OCI-LY1 (cell line): ENCODE measurements around the gene OXT.

Experiments used
- CTCF ChIP-seq: fragments of 200-600 bp; sonication (generic), shearing (Covaris generic); IDR thresholded peaks from 2 replicates; pipeline ENCODE4 v1.5.1; 2017; ENCODE audit warnings: mild to moderate bottlenecking, antibody characterized with exemption, low read length, moderate library complexity, mixed read lengths
- EZH2 ChIP-seq: fragments of 200-600 bp; sonication (generic), shearing (Covaris generic); IDR thresholded peaks from 2 replicates; pipeline ENCODE4 v1.8.0; 2017; ENCODE audit warnings: borderline replicate concordance, mixed run types, mild to moderate bottlenecking, antibody characterized with exemption, low read length, moderate library complexity, mixed read lengths

- no peak for TF ChIP-seq CTCF
- no peak for TF ChIP-seq EZH2
Observed at GRCh38 chr20:3040086-3040485, 31.3 kb upstream of the OXT start.
